Activated CD8-positive, alpha-beta T cell treated with anti-CD3 and anti-CD28 coated beads for 36 hours (primary cell): ENCODE results near the gene CCDC192. TPM values are rescaled to one million over a fixed set of nuclear protein-coding genes. Genes with fewer than 3 reads are reported as not detected.

ENCODE experiments used
- ATAC-seq: fragments of 200-7000 bp; cut with Tn5 transposase; one replicate; pipeline ENCODE4 v1.10.0; 2021; ENCODE audit warnings: mild to moderate bottlenecking, moderate library complexity
- CTCF ChIA-PET: fragments of 350-600 bp; sonication (Branson Sonifier 250); formaldehyde crosslinking; loops from one replicate; lab custom pipeline; 2021; ENCODE audit warnings: antibody characterized with exemption; lab: Charles Lee
- POLR2A ChIA-PET: fragments of 350-600 bp; sonication (Branson Sonifier 250); formaldehyde crosslinking; loops from one replicate; lab custom pipeline; 2021; ENCODE audit warnings: antibody characterized with exemption; lab: Charles Lee
- DNase-seq: peaks from one replicate; pipeline ENCODE4 v3.0.0-alpha.2; 2020
- H3K27ac Mint-ChIP-seq: one replicate; pipeline ENCODE4 v1.8.0; 2021; ENCODE audit warnings: mild to moderate bottlenecking, mixed read lengths
- H3K27me3 Mint-ChIP-seq: one replicate; pipeline ENCODE4 v1.8.0; 2021; ENCODE audit warnings: mixed read lengths
- H3K36me3 Mint-ChIP-seq: one replicate; pipeline ENCODE4 v1.8.0; 2021; ENCODE audit warnings: low read depth, mixed read lengths
- H3K4me1 Mint-ChIP-seq: one replicate; pipeline ENCODE4 v1.8.0; 2021; ENCODE audit warnings: low read depth, mixed read lengths
- H3K4me3 Mint-ChIP-seq: one replicate; pipeline ENCODE4 v1.8.0; 2021; ENCODE audit warnings: mild to moderate bottlenecking, moderate library complexity, mixed read lengths
- H3K9me3 Mint-ChIP-seq: one replicate; pipeline ENCODE4 v1.8.0; 2021; ENCODE audit warnings: mixed read lengths
- CTCF ChIP-seq: fragments of 200-600 bp; IDR thresholded peaks from one replicate; pipeline ENCODE4 v1.8.0; 2022; ENCODE audit warnings: antibody characterized with exemption, mild to moderate bottlenecking
- intact Hi-C: fragments of 100-400 bp; cut with micrococcal nuclease; formaldehyde crosslinking; loops from one replicate; pipeline ENCODE4 v1.10.0; 2022
- total RNA-seq, 2 experiments: library from RNA; stranded (reverse); gene quantifications; one replicate each; pipeline ENCODE4 v1.2.3, GENCODE V29; 2021

Gene CCDC192
- total RNA-seq, 2 experiments from 2014 or later = not detected

- H3K27me3 Mint-ChIP-seq = peaks cover 4% of the 10 kb centered on the region
- no peaks in the 10 kb centered on the region for H3K9me3 Mint-ChIP-seq
- ChIA-PET POLR2A (no interaction called here), CTCF (no interaction called here)
- H3K36me3 Mint-ChIP-seq = no peaks in the 10 kb centered on the region
- intact Hi-C loops = no loop called here
- H3K27ac Mint-ChIP-seq = no peak overlapping the region
- no peak for TF ChIP-seq CTCF
- no peak for DNase-seq
- H3K4me3 Mint-ChIP-seq = no peak overlapping the region
- no peak for ATAC-seq
- no peaks in the 10 kb centered on the region for H3K4me1 Mint-ChIP-seq
Observed at GRCh38 chr5:127680595-127680994, 22.6 kb upstream of the CCDC192 start.

- Mint-ChIP-seq H3K4me3 (no peak overlapping the region), H3K4me1 (no peaks in the 10 kb centered on the region), H3K27me3 (peaks cover 4% of the 10 kb centered on the region), H3K27ac (no peak overlapping the region), H3K9me3 (no peaks in the 10 kb centered on the region), H3K36me3 (no peaks in the 10 kb centered on the region)
- DNase-seq (no peak), ATAC-seq (no peak)
- CTCF ChIA-PET = no interaction called here
- POLR2A ChIA-PET = no interaction called here
- no peak for TF ChIP-seq CTCF
- intact Hi-C loops = no loop called here
Observed at GRCh38 chr5:127683008-127683407, 20.2 kb upstream of the CCDC192 start.

- ChIA-PET POLR2A (no interaction called here), CTCF (interaction anchor here (1.4 kb wide), 1 partner anchor 18 kb away, joined by 3 read pairs; the partner anchor contains the start of gene CCDC192)
- Mint-ChIP-seq H3K4me3 (no peak overlapping the region), H3K36me3 (no peaks in the 10 kb centered on the region), H3K27ac (no peak overlapping the region), H3K27me3 (peaks cover 3% of the 10 kb centered on the region), H3K9me3 (no peaks in the 10 kb centered on the region), H3K4me1 (no peaks in the 10 kb centered on the region)
- TF ChIP-seq CTCF = no peak
- no peak for DNase-seq
- no peak for ATAC-seq
- intact Hi-C loops = no loop called here
Observed at GRCh38 chr5:127684726-127685467, 18.3 kb upstream of the CCDC192 start.

- ATAC-seq (no peak), DNase-seq (no peak)
- intact Hi-C loops = no loop called here
- Mint-ChIP-seq H3K4me3 (no peak overlapping the region), H3K27ac (no peak overlapping the region), H3K27me3 (peaks cover 2% of the 10 kb centered on the region), H3K4me1 (no peaks in the 10 kb centered on the region), H3K36me3 (no peaks in the 10 kb centered on the region), H3K9me3 (no peaks in the 10 kb centered on the region)
- CTCF ChIA-PET = no interaction called here
- POLR2A ChIA-PET = no interaction called here
- no peak for TF ChIP-seq CTCF
Observed at GRCh38 chr5:127685662-127686061, 17.5 kb upstream of the CCDC192 start.

- Mint-ChIP-seq H3K27me3 (peaks cover 1% of the 10 kb centered on the region), H3K4me1 (no peaks in the 10 kb centered on the region), H3K36me3 (no peaks in the 10 kb centered on the region), H3K27ac (no peak overlapping the region), H3K4me3 (no peak overlapping the region), H3K9me3 (no peaks in the 10 kb centered on the region)
- CTCF ChIA-PET = no interaction called here
- DNase-seq (no peak), ATAC-seq (no peak)
- POLR2A ChIA-PET = no interaction called here
- TF ChIP-seq CTCF = no peak
- intact Hi-C loops = no loop called here
Observed at GRCh38 chr5:127686424-127686823, 16.8 kb upstream of the CCDC192 start.
